HEK293 (cell line): Measurements from ENCODE around the gene DAO.

Experiments used
- CTCF ChIA-PET: fragments of 350-600 bp; formaldehyde crosslinking; extraction: SDS; loops from one replicate; lab custom pipeline; 2021; ENCODE audit warnings: antibody characterized with exemption; lab: Yijun Ruan, JAX
- POLR2A ChIA-PET: fragments of 300-600 bp; formaldehyde crosslinking; extraction: SDS; loops from one replicate; lab custom pipeline; 2020; ENCODE audit warnings: antibody characterized with exemption, inconsistent platforms; lab: Yijun Ruan, JAX
- H3K27ac ChIP-seq: fragments of 200-500 bp; sonication (Bioruptor generic); 2 replicates; pipeline ENCODE4 v1.5.1; 2014; ENCODE audit warnings: low read depth, low read length, control low read depth, inconsistent platforms; ENCODE audit errors: extremely low read depth
- H3K36me3 ChIP-seq, 2 experiments: fragments of 200-500 bp in 1 of 2; sonication (Bioruptor generic) in 1 of 2; 1 replicate in 1 of 2; 2 replicates in 1 of 2; pipeline ENCODE4 v1.5.1; 2014 to 2017; ENCODE audit warnings: inconsistent platforms in 2 of 2, low read length in 2 of 2; ENCODE audit not compliant: control insufficient read depth in 2 of 2, insufficient read depth in 1 of 2
- H3K4me1 ChIP-seq: fragments of 200-500 bp; sonication (Bioruptor generic); 2 replicates; pipeline ENCODE4 v1.5.1; 2014; ENCODE audit warnings: mild to moderate bottlenecking, low read length, inconsistent platforms; ENCODE audit not compliant: control insufficient read depth, insufficient read depth
- H3K4me3 ChIP-seq: 2 replicates; pipeline ENCODE4 v1.5.1; 2011; ENCODE audit warnings: low read depth, mild to moderate bottlenecking, control low read depth, low read length, moderate library complexity
- H3K9me3 ChIP-seq: fragments of 200-500 bp; sonication (Bioruptor generic); 2 replicates; pipeline ENCODE4 v1.5.1; 2014; ENCODE audit warnings: low read depth, low read length, inconsistent platforms; ENCODE audit not compliant: control insufficient read depth, insufficient read depth
- HOXA7 ChIP-seq: sonication (generic); formaldehyde crosslinking; IDR thresholded peaks from 2 replicates; pipeline ENCODE4 v1.8.1; 2022; ENCODE audit warnings: missing genetic modification reagents, borderline replicate concordance
- HOXC10 ChIP-seq: sonication (generic); formaldehyde crosslinking; IDR thresholded peaks from 2 replicates; pipeline ENCODE4 v1.8.1; 2023; ENCODE audit warnings: mild to moderate bottlenecking, missing genetic modification reagents
- HOXD13 ChIP-seq: sonication (generic); formaldehyde crosslinking; IDR thresholded peaks from 2 replicates; pipeline ENCODE4 v1.8.0; 2022; ENCODE audit warnings: missing genetic modification reagents, borderline replicate concordance
- SCRT1 ChIP-seq: fragments of 450-650 bp; formaldehyde crosslinking; IDR thresholded peaks from 2 replicates; pipeline ENCODE4 v1.5.1; 2016; ENCODE audit warnings: missing biosample characterization, missing genetic modification characterization, borderline replicate concordance
- SP7 ChIP-seq: fragments of 450-650 bp; formaldehyde crosslinking; IDR thresholded peaks from 2 replicates; pipeline ENCODE4 v1.5.1; 2016; ENCODE audit warnings: missing biosample characterization, missing genetic modification characterization
- ZFP37 ChIP-seq: fragments of 450-650 bp; formaldehyde crosslinking; IDR thresholded peaks from 2 replicates; pipeline ENCODE4 v1.5.1; 2016; ENCODE audit warnings: missing biosample characterization, missing genetic modification characterization
- ZNF184 ChIP-seq: fragments of 450-650 bp; IDR thresholded peaks from 2 replicates; pipeline ENCODE4 v1.5.1; 2018; ENCODE audit warnings: missing biosample characterization, mild to moderate bottlenecking, missing genetic modification characterization
- ZNF324 ChIP-seq: fragments of 450-650 bp; formaldehyde crosslinking; IDR thresholded peaks from 2 replicates; pipeline ENCODE4 v1.5.1; 2016; ENCODE audit warnings: missing biosample characterization, missing genetic modification characterization
- ZNF335 ChIP-seq: fragments of 450-650 bp; formaldehyde crosslinking; conservative IDR thresholded peaks from 2 replicates; pipeline ENCODE4 v1.5.1; 2016; ENCODE audit warnings: missing biosample characterization, missing genetic modification characterization
- ZNF555 ChIP-seq: fragments of 450-650 bp; formaldehyde crosslinking; conservative IDR thresholded peaks from 2 replicates; pipeline ENCODE4 v1.5.1; 2017; ENCODE audit warnings: missing biosample characterization, mild to moderate bottlenecking, missing genetic modification characterization, inconsistent platforms
- ZNF621 ChIP-seq: fragments of 450-650 bp; formaldehyde crosslinking; IDR thresholded peaks from 2 replicates; pipeline ENCODE4 v1.5.1; 2017; ENCODE audit warnings: missing biosample characterization, missing genetic modification characterization
- ZNF624 ChIP-seq: fragments of 450-650 bp; formaldehyde crosslinking; IDR thresholded peaks from 2 replicates; pipeline ENCODE4 v1.5.1; 2017; ENCODE audit warnings: missing biosample characterization, missing genetic modification characterization
- ZNF654 ChIP-seq: fragments of 450-650 bp; formaldehyde crosslinking; IDR thresholded peaks from 2 replicates; pipeline ENCODE4 v1.5.1; 2016; ENCODE audit warnings: low read depth, missing biosample characterization, missing genetic modification characterization
- ZNF658 ChIP-seq: fragments of 450-650 bp; formaldehyde crosslinking; IDR thresholded peaks from 2 replicates; pipeline ENCODE4; 2016; ENCODE audit warnings: missing biosample characterization, missing genetic modification characterization
- ZNF670 ChIP-seq: fragments of 450-650 bp; formaldehyde crosslinking; IDR thresholded peaks from 2 replicates; pipeline ENCODE4 v1.5.1; 2016; ENCODE audit warnings: missing biosample characterization, missing genetic modification characterization, low read depth
- ZNF843 ChIP-seq: fragments of 450-650 bp; formaldehyde crosslinking; IDR thresholded peaks from 2 replicates; pipeline ENCODE4 v1.5.1; 2016; ENCODE audit warnings: missing biosample characterization, missing genetic modification characterization
- TF ChIP-seq, protein P1 (sequence below): fragments of 450-650 bp; formaldehyde crosslinking; IDR thresholded peaks from 2 replicates; pipeline ENCODE4 v1.5.1; 2016; ENCODE audit warnings: missing biosample characterization, missing genetic modification characterization, borderline replicate concordance
- TF ChIP-seq, protein P2 (sequence below): fragments of 450-650 bp; formaldehyde crosslinking; IDR thresholded peaks from 2 replicates; pipeline ENCODE4 v1.5.1; 2016; ENCODE audit warnings: missing biosample characterization, missing genetic modification characterization, borderline replicate concordance

The DAO gene

GRCh38 chr12:108839890-108840230, 40.0 kb upstream of the DAO start (continued):
- TF ChIP-seq, protein P1, sequence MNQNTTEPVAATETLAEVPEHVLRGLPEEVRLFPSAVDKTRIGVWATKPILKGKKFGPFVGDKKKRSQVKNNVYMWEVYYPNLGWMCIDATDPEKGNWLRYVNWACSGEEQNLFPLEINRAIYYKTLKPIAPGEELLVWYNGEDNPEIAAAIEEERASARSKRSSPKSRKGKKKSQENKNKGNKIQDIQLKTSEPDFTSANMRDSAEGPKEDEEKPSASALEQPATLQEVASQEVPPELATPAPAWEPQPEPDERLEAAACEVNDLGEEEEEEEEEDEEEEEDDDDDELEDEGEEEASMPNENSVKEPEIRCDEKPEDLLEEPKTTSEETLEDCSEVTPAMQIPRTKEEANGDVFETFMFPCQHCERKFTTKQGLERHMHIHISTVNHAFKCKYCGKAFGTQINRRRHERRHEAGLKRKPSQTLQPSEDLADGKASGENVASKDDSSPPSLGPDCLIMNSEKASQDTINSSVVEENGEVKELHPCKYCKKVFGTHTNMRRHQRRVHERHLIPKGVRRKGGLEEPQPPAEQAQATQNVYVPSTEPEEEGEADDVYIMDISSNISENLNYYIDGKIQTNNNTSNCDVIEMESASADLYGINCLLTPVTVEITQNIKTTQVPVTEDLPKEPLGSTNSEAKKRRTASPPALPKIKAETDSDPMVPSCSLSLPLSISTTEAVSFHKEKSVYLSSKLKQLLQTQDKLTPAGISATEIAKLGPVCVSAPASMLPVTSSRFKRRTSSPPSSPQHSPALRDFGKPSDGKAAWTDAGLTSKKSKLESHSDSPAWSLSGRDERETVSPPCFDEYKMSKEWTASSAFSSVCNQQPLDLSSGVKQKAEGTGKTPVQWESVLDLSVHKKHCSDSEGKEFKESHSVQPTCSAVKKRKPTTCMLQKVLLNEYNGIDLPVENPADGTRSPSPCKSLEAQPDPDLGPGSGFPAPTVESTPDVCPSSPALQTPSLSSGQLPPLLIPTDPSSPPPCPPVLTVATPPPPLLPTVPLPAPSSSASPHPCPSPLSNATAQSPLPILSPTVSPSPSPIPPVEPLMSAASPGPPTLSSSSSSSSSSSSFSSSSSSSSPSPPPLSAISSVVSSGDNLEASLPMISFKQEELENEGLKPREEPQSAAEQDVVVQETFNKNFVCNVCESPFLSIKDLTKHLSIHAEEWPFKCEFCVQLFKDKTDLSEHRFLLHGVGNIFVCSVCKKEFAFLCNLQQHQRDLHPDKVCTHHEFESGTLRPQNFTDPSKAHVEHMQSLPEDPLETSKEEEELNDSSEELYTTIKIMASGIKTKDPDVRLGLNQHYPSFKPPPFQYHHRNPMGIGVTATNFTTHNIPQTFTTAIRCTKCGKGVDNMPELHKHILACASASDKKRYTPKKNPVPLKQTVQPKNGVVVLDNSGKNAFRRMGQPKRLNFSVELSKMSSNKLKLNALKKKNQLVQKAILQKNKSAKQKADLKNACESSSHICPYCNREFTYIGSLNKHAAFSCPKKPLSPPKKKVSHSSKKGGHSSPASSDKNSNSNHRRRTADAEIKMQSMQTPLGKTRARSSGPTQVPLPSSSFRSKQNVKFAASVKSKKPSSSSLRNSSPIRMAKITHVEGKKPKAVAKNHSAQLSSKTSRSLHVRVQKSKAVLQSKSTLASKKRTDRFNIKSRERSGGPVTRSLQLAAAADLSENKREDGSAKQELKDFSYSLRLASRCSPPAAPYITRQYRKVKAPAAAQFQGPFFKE (tag by site-specific recombination) = no peak
- TF ChIP-seq ZNF843 (tag by site-specific recombination) (no peak), HOXC10 (CRISPR knock-in tag) (no peak), ZNF621 (tag by site-specific recombination) (no peak)

DNA sequence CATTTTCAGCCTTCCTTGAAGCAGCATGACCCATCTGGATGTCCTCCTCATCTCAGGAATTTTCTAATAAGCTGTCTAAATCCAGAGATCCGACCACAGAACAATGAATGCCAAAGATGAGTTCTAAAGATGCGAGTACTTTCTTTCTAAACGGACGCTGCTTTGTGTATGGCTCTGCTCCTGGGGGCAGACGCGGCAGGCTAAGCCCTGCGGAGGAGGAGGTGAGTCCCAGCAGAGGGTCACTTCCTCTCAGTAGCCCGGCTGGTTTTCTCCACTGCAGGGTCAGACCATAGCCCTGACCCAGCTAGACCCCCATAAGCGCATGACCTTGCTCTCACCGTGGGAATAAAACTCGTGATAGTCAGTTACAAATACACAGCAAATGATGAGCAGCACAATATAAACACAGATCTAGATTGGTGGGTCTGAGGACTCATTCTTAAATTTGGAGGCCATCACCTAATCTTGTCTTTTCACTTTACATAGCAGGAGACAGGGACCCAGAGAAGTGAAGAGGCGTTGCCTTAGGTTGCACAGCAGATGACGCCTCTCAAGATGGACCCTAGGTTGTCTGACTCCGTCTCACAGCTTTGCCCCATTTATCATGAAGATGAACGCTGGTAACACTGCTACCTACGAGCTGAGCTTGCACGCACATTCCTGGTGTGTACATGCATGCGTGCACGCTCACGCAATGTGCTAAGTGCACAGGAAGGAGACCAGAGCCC, 39.1 kb upstream of the DAO start:
- H3K4me1 ChIP-seq = 0 out of 2 replicates have a peak, but pooled peaks cover 3% of the 10 kb centered on the region
- H3K9me3 ChIP-seq = no peaks in the 10 kb centered on the region
- no peak overlapping the region for H3K27ac ChIP-seq
- ChIA-PET POLR2A (interaction anchor here (0.7 kb wide), 1 partner anchor 176 kb away, joined by 3 read pairs; no protein-coding TSS in a partner anchor), CTCF (no interaction called here)
- H3K36me3 ChIP-seq = peaks cover 4 to 30% of the 10 kb centered on the region in 2 experiments; a peak in 2 of 3 replicates
- no peak overlapping the region for H3K4me3 ChIP-seq
- TF ChIP-seq ZNF670 (tag by site-specific recombination) (no peak), SCRT1 (no peak), HOXA7 (no peak), SP7 (tag by site-specific recombination) (no peak), ZNF184 (tag by site-specific recombination) (no peak), ZNF658 (no peak), ZNF654 (tag by site-specific recombination) (no peak), ZNF624 (tag by site-specific recombination) (no peak), ZNF335 (tag by site-specific recombination) (no peak), ZFP37 (no peak), ZNF555 (tag by site-specific recombination) (no peak), HOXD13 (CRISPR knock-in tag) (no peak), ZNF324 (tag by site-specific recombination) (no peak)
- TF ChIP-seq, protein P2, sequence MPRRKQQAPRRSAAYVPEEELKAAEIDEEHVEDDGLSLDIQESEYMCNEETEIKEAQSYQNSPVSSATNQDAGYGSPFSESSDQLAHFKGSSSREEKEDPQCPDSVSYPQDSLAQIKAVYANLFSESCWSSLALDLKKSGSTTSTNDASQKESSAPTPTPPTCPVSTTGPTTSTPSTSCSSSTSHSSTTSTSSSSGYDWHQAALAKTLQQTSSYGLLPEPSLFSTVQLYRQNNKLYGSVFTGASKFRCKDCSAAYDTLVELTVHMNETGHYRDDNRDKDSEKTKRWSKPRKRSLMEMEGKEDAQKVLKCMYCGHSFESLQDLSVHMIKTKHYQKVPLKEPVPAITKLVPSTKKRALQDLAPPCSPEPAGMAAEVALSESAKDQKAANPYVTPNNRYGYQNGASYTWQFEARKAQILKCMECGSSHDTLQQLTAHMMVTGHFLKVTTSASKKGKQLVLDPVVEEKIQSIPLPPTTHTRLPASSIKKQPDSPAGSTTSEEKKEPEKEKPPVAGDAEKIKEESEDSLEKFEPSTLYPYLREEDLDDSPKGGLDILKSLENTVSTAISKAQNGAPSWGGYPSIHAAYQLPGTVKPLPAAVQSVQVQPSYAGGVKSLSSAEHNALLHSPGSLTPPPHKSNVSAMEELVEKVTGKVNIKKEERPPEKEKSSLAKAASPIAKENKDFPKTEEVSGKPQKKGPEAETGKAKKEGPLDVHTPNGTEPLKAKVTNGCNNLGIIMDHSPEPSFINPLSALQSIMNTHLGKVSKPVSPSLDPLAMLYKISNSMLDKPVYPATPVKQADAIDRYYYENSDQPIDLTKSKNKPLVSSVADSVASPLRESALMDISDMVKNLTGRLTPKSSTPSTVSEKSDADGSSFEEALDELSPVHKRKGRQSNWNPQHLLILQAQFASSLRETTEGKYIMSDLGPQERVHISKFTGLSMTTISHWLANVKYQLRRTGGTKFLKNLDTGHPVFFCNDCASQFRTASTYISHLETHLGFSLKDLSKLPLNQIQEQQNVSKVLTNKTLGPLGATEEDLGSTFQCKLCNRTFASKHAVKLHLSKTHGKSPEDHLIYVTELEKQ (tag by site-specific recombination) = no peak
